ENCODE results near the gene JAML. TPM values are rescaled to one million over a fixed set of nuclear protein-coding genes. Genes with fewer than 3 reads are reported as not detected.
"Not testable (repeated sequence)": the region's sequence is repeated elsewhere in the genome, so short reads cannot be mapped to it uniquely, and the experiment has no call there.

JAML gene
- total and polyA plus RNA-seq, 11 donors, result 0.90 to 18.4 (median 1.6) TPM

DNA sequence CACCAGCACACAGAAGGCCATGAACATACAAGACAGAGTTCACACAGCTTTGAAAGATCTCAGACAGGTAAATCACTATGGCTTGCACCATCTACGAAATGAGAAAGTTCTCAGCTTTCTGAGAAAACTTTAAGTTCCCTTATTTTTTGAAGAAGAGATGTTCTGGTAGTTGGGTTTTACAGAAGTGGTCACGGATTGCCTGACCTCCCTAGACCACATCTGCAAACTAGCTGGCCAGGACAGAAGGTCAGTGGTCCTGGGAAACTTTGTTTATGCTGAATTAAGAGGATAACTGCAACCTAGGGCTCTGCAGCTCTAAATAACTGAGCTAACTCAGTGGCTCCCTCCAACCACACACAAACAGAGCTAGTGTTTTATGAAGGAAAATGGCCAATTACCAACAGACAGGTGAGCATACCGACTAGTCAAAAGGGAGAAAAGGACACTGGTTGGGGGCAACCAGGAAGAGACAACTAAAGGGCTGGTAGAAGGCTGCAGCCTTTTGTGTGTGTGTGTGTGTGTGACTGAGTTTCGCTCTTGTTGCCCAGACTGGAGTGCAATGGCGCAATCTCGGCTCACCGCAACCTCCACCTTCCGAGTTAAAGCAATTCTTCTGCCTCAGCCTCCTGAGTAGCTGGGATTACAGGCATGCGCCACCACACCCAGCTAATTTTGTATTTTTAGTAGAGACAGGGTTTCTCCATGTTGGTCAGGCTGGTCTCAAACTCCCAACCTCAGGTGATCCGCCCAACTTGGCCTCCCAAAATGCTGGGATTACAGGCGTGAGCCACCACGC lies 39.8 kb downstream of the JAML start:
- peaks cover 0 to 3% (median 0%) of the 10 kb centered on the region in 9 donors for H3K27me3 ChIP-seq
- WGBS, 4 donors, result 92 to 94% (median 93%) methylated on average over 12 of the region's 12 CpGs
- H3K36me3 ChIP-seq, result no peaks in the 10 kb centered on the region
- ATAC-seq (no peak), DNase-seq (no peak)
- intact Hi-C loops (cut with DNase I), result no loop called here
- TF ChIP-seq, protein P1, sequence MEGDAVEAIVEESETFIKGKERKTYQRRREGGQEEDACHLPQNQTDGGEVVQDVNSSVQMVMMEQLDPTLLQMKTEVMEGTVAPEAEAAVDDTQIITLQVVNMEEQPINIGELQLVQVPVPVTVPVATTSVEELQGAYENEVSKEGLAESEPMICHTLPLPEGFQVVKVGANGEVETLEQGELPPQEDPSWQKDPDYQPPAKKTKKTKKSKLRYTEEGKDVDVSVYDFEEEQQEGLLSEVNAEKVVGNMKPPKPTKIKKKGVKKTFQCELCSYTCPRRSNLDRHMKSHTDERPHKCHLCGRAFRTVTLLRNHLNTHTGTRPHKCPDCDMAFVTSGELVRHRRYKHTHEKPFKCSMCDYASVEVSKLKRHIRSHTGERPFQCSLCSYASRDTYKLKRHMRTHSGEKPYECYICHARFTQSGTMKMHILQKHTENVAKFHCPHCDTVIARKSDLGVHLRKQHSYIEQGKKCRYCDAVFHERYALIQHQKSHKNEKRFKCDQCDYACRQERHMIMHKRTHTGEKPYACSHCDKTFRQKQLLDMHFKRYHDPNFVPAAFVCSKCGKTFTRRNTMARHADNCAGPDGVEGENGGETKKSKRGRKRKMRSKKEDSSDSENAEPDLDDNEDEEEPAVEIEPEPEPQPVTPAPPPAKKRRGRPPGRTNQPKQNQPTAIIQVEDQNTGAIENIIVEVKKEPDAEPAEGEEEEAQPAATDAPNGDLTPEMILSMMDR (IDR thresholded peaks at IDR 0.05), result no peak
- H3K4me1 ChIP-seq, result peaks cover 0 to 48% (median 7%) of the 10 kb centered on the region in 12 donors
- H3K9me3 ChIP-seq, result no peaks in the 10 kb centered on the region
- no peak overlapping the region for H3K4me3 ChIP-seq
- H3K27ac ChIP-seq, result peak overlapping the region in 1 of 12 donors; percentile 27

DNA sequence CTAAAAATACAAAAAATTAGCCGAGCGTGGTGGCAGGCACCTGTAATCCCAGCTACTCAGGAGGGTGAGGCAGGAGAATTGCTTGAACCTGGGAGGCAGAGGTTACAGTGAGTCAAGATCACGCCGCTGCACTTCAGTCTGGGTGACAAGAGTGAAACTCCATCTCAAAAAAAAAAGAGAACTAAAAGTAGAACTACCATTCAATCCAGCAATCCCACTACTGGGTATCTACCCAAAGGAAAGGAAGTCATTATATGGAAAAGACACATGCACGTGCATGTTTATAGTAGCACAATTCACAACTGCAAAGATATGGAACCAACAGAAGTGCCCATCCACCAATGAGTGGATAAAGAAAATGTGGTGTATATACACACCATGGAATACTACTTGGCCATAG lies 41.1 kb downstream of the JAML start:
- H3K27ac ChIP-seq; H3K36me3 ChIP-seq; DNase-seq; intact Hi-C loops (cut with DNase I); ATAC-seq; H3K27me3 ChIP-seq; H3K9me3 ChIP-seq; H3K4me3 ChIP-seq: not testable (repeated sequence)
- peaks cover 0 to 50% (median 9%) of the 10 kb centered on the region in 12 donors for H3K4me1 ChIP-seq
- WGBS, 4 donors, result 86 to 92% (median 89%) methylated on average over 5 of the region's 5 CpGs

DNA sequence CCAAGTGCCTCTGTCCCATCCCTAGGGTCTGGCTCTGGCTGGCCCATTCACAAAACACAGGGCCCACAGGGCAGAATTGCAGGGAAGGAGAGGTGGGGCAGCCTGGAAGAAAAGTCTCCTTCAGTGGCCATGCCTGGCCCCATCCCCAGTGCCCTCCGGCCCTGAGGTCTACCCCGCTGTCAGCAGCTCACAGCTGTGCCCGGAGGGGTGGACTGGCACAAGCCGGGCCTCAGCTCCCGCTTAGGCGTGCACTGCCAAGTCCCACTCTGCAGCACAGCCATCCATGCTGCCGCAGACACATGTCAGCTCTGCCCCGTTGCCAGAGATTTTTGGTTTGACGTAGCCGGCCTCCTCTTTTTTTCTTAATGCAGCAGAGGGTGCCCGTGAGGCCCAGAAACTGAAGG lies 44.5 kb downstream of the JAML start:
- ATAC-seq, result peak; percentile 95 to 98 (median 97)
- Histone ChIP-seq H3K9me3 (no peaks in the 10 kb centered on the region), H3K36me3 (no peaks in the 10 kb centered on the region), H3K27ac (peak overlapping the region in 11 of 12 donors; percentile 31 to 86 (median 76)), H3K4me3 (peak overlapping the region in 3 of 12 donors; percentile 13 to 35 (median 25)), H3K4me1 (peaks cover 0 to 27% (median 9%) of the 10 kb centered on the region in 12 donors), H3K27me3 (no peaks in the 10 kb centered on the region)
- 9 to 13% (median 11%) methylated on average over 7 to 11 of the region's 11 CpGs for WGBS, 4 donors
- TF ChIP-seq, protein P1 (IDR thresholded peaks at IDR 0.05), result peak in 4 of 12 donors; percentile 10 to 36 (median 22)
- no peak for TF ChIP-seq POLR2A (IDR thresholded peaks at IDR 0.05)
- intact Hi-C loops (cut with DNase I), result loop anchor here in 3 of 10 donors (1.0 to 2.0 kb wide), 2 partner anchors 14 to 15 kb away; no protein-coding TSS in a partner anchor
- peak; percentile 81 to 92 (median 84) for DNase-seq

DNA sequence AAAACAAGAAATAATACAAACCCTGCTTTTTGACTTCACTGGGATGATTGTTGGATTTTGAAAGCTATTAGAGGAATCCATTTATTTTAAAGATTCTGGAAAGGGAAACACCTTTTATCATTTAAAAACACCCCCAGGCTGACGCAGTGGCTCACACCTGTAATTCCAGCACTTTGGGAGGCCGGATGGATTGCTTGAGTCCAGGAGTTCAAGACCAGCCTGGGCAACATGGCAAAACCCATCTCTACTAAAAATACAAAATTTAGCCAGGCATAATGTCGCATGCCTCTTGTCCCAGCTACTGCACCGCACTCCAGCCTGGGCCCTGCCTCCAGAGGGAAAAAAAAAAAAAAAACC lies 48.1 kb downstream of the JAML start:
- ATAC-seq, result no peak
- Histone ChIP-seq H3K4me3 (peak overlapping the region in 1 of 12 donors; percentile 55), H3K4me1 (peaks cover 0 to 33% (median 15%) of the 10 kb centered on the region in 12 donors), H3K27ac (peak overlapping the region in 5 of 12 donors; percentile 24 to 95 (median 83)), H3K9me3 (no peaks in the 10 kb centered on the region), H3K27me3 (no peaks in the 10 kb centered on the region), H3K36me3 (no peaks in the 10 kb centered on the region)
- intact Hi-C loops (cut with DNase I), result no loop called here
- no peak for DNase-seq
- TF ChIP-seq, protein P1 (IDR thresholded peaks at IDR 0.05), result no peak
- no peak for TF ChIP-seq POLR2A (IDR thresholded peaks at IDR 0.05)
- 71 to 81% (median 78%) methylated on average over 4 of the region's 4 CpGs for WGBS, 4 donors

Measured in heart left ventricle (tissue), 16 donors.